Neuron (in vitro differentiated cells): ENCODE results near the gene PCDHB8.
"Not testable (repeated sequence)": the region's sequence is repeated elsewhere in the genome, so short reads cannot be mapped to it uniquely, and the experiment has no call there.

Experiments used
- H2AFZ ChIP-seq: one replicate; pipeline ENCODE4 v1.6.1; 2013; ENCODE audit warnings: low read depth, mild to moderate bottlenecking, inconsistent platforms, low read length, moderate library complexity
- H3K27me3 ChIP-seq: one replicate; pipeline ENCODE4 v1.6.1; 2013; ENCODE audit warnings: low read length; ENCODE audit not compliant: insufficient read depth
- H3K36me3 ChIP-seq: one replicate; pipeline ENCODE4 v1.6.1; 2013; ENCODE audit warnings: low read length; ENCODE audit not compliant: insufficient read depth
- H3K4me1 ChIP-seq: one replicate; pipeline ENCODE4 v1.6.1; 2013; ENCODE audit warnings: low read length; ENCODE audit not compliant: insufficient read depth
- H3K4me3 ChIP-seq: 2 replicates; pipeline ENCODE4 v1.5.1; 2013; ENCODE audit warnings: mild to moderate bottlenecking, low read length, moderate library complexity
- H3K9me3 ChIP-seq: one replicate; pipeline ENCODE4 v1.6.1; 2013; ENCODE audit warnings: low read length

PCDHB8 gene

DNA sequence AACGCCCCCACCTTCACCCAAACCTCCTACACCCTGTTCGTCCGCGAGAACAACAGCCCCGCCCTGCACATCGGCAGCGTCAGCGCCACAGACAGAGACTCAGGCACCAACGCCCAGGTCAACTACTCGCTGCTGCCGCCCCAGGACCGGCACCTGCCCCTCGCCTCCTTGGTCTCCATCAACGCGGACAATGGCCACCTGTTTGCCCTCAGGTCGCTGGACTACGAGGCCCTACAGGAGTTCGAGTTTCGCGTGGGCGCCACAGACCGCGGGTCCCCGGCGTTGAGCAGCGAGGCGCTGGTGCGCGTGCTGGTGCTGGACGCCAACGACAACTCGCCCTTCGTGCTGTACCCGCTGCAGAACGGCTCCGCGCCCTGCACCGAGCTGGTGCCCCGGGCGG, 47.3 kb downstream of the PCDHB8 start:
- H3K9me3 ChIP-seq, H3K27me3 ChIP-seq, H3K4me1 ChIP-seq, H3K36me3 ChIP-seq, H3K4me3 ChIP-seq, H2AFZ ChIP-seq: not testable (repeated sequence)

DNA sequence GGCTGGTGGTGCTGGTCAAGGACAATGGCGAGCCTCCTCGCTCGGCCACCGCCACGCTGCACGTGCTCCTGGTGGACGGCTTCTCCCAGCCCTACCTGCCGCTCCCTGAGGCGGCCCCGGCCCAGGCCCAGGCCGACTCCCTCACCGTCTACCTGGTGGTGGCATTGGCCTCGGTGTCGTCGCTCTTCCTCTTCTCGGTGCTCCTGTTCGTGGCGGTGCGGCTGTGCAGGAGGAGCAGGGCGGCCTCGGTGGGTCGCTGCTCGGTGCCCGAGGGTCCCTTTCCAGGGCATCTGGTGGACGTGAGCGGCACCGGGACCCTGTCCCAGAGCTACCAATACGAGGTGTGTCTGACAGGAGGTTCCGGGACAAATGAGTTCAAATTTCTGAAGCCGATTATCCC, 47.8 kb downstream of the PCDHB8 start:
- not testable (repeated sequence) for H3K27me3 ChIP-seq, H2AFZ ChIP-seq, H3K4me3 ChIP-seq, H3K9me3 ChIP-seq, H3K4me1 ChIP-seq, H3K36me3 ChIP-seq
